Germinal center (tissue), 1 donor: ENCODE measurements around the gene EIF5AL1.
"Not testable (repeated sequence)": the region's sequence is repeated elsewhere in the genome, so short reads cannot be mapped to it uniquely, and the experiment has no call there.

Experiments used
- DNase-seq: peaks from one replicate; pipeline ENCODE4 v3.0.0; 2012; ENCODE audit warnings: mixed read lengths, low spot score

The EIF5AL1 gene

DNA sequence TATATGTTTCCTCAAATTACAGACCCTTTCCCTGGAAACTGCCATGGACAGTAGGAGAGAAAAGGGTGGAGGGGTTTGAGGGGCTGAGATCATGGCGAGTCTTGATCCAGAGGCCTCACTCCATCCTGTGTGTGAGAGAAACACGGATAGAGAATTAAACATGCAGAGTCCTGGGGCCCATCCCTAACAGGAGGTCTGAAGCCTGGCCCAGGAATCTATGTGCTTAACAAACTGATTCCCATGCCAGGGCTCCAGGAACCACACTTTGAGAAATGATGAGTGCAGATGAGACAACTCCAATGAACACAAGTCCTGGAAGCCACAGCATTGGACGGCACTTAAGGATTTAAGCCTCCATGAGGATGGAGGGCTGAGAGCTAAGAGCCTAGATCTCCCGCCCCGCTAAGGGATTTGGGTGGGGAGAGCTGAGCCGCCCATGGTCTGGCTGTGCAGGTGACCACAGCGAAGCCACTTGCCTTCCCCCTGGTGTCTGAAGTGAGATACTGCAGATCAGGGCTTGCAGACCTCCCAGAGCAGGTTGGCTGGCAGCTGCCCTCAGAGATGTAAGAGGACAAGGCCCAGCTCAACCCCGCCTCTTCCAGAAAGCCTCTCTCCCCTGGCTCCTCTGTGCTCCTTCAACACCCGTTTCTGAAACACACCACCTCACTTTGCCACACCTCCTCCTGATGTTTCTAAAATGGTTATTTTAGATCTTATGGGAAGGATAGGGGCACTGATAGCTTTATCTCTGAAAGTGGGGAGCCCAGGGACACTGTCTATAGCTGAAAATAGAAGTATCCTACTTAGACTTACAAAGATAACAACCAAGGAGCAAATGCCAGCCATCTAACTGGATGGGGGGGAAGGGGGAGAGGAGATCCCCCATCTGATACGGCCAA lies 24.8 kb upstream of the EIF5AL1 start:
- DNase-seq = peak; percentile 56

DNA sequence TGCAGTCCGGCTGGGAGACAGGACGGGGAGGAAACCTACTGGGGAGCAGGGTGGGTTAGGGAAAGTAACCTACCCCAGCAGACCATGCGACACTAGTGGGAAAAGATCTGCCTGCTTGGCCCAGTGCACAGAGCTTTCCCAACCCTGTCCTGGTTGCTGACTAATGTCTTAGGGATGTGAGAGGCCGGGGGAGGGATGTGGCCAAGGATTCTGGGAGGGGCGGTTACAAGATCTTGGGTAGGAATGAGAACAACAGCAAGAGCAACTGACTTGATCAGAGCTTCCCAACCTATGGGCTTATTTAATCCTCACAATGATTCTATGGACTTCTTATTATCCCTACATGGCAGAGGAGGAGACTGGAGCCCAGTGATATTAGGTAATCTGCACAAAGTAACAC lies 24.0 kb upstream of the EIF5AL1 start:
- no peak for DNase-seq

DNA sequence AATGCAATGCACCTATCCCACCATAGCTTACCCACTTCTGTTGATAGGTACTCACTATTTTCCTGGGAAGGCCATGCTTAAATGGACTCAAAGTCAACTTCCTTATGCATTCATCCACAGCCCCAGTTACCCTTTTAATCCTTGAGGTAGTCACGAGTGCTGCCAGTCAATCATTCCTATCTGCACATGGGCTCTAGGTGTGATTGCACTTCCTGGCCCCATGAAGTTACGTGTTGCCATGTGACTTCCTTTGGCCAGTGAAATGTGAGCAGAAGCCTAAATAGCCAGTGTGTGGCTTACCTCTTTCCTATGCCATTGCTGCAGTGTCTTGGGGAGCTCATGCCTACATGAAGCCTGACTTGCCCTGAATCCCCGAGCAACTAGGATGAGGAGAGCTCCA lies 23.5 kb upstream of the EIF5AL1 start:
- no peak for DNase-seq

DNA sequence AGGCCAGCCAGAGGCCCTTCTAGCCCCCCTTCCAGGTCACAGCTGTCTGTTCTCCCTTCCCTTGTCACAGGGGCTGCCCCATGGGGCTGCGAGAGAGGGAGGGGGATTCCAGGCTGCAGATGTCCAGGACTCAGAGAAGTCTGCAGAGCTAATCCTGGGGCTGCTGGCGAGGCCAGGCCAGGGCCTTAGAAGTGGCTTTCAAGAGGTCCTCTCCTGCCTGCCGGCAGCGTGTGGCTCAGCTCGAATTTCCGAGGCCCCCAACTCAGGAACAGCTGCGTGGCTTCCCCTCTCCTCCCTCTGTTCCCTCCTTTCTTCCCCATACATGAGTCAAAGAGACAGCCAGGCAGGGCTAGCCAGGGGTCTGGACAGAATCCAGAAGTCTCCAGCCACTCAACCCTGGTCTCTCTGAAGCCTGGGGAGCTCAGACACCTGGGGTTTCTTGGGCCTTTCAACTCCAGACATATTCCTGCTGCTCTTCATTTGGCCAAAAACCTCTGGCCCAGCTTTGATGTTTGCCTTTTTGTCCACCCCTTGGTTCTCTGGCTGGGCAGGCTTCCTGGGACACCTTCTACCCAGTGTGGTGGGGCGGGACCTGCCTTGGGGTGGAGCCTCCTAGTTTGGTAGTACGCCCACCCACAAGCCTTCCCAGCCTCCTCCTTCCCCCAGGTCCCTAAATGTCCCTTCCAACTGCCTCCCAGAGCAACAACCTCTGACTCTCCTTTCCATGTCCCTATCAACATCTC lies 21.8 kb upstream of the EIF5AL1 start:
- no peak for DNase-seq

DNA sequence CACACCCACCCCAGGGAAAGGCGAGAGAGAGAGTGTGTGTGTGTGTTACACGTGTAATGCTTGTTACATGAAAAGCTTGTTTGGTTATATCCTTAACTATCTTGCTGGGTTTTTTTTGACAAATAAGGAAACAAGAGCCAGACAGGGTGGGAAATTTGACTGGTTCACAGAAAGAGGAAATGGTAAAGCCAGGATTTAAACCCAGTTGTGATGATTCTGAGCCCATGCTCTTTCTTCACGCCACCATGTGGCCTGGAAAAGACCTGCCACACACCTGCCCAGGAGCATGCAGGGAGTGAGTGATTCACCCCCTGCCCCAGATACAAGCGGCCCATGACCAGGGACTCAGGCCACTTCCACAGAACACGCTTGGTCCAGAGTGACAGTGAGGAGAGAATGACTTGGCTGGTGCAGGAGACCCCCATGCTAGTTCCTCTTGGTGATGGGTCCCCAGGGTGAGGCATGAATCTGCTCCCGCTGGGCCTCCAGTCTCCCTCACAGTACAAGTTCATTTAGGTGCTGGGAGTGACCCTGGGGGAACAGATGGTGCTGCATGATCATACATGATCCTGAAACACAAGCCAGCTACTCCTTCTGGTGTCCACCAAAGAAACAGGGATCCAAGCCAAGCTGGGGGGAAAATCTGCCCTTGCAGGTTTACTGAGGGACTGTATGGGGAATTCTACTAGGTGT lies 21.0 kb upstream of the EIF5AL1 start:
- DNase-seq = no peak

DNA sequence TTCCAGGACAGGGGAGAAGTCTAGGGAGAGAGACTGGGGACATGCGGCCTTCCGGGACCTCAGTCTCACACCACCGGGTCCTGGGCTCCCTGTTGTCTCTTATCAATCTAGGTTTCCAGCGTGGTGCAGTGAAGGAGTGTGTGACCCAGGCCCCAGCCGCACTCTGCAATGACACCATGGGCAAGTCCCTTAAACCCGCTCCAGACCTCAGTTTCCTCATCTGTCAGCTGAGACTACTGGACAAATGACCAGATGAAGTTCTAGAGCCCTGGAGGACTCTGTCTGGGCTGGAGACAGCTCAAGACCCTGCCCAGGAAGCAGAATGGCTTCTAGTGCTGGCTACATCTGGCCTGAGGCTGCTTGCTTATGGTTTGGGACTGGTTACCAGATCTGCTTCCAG lies 20.1 kb upstream of the EIF5AL1 start:
- no peak for DNase-seq

DNA sequence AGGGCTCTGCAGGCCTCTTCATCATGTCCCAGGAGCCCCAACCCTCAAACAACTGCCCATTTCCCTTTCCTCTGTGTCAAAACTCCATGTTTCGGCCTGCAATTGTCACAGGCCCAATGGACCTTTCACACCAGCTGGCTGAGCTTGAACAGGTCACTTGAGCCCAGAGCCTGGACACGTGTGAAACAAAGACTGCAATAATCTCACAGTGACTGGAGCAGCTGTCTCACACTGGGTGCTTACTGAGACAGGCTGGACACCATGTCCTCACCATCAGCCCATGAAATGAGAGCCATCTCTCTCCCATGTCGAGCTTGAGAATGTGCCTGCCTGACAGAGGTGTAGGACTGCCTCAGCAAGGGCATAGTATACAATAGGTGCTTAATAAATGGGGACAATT lies 19.5 kb upstream of the EIF5AL1 start:
- DNase-seq = no peak

DNA sequence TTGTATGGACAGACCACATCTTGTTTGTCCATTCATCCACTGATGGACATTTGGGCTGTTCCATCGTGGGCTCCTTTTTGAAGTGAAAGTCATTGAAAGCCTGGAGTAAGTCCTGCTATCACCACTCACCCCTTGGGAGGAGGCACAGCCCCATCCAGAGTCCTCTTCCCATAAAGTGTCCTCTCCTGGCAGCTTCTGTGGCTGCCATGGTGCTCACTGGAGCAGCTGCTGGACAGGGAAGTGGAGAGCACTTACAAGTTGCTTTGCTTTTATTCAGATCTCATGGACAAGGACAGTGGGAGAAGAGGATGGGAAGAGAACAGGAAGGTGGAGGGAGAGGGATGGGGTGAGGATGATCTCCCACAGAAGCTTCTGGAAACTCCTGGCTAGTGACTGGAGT lies 18.5 kb upstream of the EIF5AL1 start:
- DNase-seq = no peak

DNA sequence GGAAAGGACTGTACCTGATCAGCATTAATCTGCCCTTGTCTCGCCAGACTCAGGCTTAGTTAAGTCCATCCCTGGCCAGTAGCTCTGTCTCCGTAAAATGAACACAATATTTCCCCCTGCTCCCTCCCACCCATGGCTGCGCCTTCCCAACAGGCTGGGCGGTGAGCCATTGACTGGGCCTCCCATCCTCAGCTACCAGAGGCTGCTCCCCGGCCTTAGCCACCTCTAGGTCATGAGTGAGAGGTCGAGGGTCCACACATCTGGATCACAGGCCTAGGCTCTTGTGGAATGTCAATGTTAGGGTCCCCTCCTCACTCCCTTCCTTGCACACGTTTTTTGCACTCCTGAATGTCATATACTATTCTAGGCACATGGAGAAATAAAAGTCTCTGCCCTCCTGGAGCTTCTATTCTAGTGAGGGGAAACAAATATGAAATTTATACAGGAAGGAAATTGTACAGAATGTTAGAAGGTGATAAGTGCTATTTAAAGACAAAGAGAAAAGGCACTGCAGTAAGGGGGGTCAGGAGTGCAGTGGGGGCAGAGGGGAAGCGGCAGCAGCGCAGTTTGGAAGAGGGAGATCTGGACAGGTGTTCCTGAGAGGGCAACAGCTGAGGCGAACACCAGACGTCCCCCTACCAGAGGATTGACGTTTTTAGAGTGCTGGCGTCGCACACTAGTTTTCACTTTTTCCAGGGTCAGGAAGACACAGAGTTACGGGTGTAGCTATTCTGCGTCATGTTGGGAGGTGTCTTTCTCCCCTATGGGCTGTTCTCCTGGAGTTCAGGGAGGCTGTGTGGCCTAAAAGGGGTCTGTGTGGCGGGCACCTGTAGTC lies 17.2 kb upstream of the EIF5AL1 start:
- no peak for DNase-seq

DNA sequence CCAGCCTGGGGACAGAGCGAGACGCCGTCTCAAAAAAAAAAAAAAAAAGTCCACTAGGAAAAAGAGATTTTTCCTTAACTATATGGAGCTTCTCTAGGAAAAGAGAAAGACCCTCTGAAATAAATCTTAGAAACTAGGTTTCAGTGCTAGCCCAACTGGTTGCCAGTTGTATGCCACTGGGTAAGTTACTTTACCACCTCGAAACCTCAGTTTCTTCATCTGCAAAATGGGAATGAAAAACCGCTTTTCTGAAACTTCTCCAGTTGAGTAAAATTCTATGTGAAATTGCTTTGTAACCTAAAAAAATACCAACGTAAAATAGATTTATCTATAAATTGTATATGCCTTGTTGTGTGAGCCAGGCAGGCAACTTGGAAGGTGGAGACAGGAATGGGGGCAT lies 16.5 kb upstream of the EIF5AL1 start:
- no peak for DNase-seq

DNA sequence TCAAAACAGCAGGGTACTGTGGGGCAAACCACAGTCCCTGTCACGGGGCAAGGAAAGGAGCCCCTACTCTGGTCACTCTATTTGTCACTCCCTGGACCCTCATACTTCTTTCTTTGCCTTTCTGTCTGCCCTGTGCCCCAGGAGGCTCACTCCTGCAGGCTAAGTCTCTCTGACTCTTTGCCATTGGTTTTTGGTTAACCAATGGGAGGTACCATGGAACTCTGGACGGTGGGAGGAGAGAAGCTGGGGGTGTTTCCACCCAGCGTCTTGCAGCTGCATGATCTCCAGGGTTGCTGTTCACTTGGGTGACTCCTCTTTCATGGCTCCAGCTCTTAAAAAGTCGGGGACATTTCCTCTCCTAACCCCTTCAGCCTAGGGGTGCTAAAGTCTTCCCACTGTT lies 15.4 kb upstream of the EIF5AL1 start:
- no peak for DNase-seq

DNA sequence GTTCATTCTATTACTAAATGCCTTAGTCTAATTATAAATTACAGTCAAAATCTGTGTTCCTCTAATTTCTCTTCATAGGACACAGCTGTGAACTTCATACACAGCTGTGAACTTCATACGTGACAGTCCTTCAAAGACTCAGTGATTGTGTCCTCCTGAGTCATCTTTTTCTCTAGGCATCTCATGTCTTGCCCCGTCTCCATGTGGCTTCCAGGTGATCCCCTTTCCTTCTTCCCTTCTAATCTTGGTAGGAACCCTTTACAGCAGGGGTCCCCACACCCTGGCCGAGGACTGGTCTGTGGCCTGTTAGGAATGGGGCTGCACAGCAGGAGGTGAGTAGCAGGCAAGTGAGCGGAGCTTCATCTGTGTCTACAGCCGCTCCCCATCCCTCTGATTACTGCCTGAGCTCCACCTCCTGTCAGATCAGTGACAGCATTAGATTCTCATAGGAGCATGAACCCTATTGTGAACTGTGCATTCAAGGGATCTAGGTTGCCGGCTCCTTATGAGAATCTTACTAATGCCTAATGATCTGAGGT lies 14.0 kb upstream of the EIF5AL1 start:
- DNase-seq = no peak

DNA sequence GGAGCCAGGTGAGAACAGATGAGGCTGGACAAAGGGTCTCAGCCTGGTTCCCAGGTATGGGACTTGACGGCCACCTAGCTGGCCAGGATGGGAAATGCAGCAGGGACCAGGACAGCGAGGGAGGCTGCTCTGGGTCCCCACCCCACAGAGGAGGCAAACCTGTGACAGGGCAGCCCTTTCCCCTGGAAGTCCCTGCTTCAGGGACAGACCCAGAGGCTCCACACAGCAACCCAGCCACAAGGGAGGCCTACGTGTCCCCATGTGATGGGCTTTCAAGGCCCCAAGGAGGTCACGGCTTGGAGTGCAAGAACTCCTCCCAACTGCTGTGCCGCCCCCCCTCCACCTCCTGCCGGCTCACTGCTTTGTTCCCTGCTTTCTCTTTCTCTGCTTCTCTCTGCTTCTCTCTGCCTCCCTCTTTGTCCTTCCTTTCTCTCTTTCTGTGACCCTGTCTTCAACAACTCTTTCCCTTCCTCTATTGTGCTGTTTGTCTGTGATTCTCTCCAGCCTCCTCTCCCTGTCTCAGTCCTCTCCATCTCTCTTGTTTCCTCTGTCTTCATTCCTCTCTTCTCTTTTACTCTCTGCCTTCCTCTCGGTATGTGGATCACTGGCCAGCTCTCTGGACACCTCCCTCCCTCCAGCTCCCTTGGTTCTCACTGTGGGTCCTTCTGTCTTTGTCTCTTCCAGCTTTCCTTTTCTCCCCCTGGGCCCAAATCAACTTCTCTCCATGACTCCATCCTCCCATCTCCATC lies 9.6 kb upstream of the EIF5AL1 start:
- DNase-seq = no peak

DNA sequence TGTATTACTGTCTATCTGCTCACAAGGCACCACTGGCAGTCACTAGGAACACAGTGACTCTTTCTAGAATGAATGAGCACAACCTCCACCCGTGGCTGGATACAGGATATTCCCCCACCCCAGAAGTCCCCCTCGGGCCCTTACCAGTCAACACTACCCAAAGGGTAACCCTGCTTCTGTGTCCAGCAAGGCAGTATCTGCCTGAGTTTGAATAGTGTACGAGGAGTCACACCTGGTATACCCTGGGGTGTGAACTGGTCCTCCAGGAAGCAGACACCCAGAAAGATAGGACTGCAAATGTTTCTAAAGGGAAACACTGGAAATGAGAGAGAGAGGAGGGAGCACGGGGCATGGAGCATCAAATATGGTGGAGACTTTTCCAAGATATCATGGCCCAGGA lies 8.5 kb upstream of the EIF5AL1 start:
- not testable (repeated sequence) for DNase-seq

DNA sequence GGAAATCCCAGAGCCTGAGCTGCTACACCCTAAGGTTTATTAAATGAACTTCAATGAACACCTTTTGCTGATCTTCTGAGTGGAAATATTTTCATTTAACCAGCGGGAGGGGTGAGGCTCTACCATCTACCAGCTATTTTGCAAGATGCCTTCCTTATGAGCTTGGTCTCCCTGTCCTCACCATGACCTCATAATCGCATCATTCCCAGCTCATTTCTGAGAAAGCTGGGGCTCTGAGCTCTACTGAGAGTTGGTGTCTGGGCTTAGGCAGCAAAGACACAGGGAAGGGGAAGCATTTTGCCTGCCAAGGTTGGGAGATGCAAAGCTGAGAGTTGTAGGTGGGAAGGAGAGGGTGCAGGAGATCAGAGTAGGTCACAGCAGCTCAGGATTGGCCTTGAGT lies 7.8 kb upstream of the EIF5AL1 start:
- DNase-seq = not testable (repeated sequence)

DNA sequence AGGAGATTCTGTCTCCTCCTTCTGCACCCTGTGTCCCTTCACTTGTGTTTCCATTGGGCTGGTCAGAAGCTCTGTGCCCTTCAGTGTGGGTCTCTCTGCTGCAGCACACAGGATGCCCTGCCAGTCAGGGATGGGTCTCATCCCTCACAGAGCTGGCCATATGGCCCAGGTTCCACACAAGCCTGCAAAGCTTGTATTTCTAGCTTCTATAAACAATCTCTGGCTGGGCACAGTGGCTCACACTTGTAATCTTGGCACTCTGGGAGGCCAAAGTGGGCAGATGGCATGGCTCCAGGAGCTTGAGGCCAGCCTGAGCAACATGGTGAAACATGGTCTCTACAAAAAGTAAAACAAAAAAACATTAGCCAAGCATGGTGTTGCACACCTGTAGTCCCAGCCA lies 7.0 kb upstream of the EIF5AL1 start:
- DNase-seq = not testable (repeated sequence)

DNA sequence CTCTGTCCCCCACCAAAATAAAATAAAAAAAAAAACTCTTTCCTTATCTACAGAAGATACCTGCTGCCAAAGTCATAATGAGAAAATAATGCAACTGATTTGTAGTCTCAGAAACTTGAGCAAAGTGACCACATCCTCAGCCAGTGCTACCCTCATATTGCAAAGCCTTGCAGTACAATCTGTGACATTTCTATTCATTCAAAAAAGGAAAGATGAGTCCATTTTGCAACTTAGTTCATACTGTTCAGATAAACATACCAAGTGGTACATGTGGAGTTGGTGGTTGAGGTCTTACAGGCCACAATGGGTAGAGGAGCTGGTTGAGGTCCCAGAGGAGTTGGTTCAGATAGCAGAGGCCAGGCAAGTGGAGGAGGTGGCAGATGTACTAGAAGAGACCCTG lies 6.5 kb upstream of the EIF5AL1 start:
- no peak for DNase-seq

DNA sequence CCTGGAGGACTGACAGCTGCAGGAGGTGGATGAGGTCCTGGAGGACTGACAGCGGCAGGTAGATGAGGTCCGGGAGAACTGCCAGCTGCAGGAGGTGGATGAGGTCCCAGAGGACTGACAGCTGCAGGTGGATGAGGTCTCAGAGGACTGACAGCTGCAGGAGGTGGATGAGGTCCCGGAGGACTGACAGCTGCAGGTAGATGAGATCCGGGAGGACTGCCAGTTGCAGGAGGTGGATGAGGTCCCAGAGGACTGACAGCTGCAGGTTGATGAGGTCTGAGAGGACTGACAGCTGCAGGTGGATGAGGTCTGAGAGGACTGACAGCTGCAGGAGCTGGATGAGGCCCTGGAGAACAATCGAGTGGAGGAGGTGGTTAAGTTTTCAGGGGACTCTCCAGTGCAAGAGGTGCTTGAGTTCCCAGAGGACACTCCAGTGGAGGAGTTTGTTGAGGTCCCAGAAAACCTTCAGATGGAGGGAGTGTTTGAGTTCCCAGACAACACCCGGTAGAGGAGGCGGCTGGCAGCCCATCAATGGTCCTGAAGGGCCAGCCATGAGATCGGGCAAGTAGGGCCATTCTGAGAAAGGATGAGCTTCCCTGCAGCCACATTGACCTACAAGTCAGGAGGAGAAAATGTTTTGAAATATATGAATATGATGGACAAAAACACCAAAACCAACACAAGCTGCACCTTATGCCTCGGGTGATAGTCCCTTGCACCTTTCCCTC lies 4.7 kb upstream of the EIF5AL1 start:
- no peak for DNase-seq

DNA sequence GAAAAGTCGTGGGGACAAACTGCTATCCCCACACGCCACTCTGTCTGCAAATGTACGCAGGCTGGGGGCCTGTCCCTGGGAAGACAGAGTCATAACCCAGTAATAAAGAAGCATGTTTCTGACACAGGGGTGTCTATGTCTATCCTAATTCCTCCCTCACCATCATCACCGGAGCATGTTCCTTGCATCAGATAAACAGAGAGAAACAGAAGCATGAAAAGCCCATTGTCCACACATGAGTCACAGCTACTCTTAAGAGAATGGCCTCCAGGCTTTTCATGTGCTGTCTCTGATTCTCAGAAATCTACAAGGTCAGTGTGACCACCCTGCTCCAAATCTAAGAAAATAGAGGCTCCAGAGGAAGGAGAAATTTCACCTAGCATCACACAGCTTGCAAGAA lies 4.1 kb upstream of the EIF5AL1 start:
- DNase-seq = not testable (repeated sequence)

DNA sequence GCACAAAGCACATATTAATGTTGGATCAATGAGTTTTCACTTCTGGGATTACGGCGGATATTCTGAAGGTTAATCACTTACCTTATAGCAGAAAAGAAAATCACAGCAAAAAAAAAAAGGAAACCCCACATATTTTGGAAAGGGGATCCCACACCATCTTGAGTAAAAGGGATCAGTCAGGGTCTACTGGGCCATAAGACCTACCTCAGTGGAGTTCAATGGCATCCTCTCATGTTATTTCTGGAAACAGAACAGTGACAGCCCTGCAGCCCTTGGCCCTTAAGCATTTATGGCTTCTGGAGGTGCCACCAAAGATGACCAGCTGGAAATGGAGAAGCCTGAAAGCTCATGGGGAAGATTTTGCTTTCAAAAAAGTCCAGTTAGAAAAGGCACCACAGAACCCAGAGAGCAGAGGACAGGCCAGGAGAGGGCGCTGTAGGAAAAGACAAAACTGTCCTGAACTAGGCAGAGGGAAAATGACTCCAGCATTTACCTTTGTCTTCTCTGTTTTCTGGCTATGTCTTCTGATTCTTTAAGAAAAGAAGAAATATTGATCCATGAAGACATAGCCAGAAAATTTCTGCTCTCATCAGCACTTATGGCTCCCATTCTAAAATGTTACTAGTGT lies 2.9 kb upstream of the EIF5AL1 start:
- DNase-seq = not testable (repeated sequence)
